Measurements from ENCODE around the gene NFATC2.

Gene NFATC2

DNA sequence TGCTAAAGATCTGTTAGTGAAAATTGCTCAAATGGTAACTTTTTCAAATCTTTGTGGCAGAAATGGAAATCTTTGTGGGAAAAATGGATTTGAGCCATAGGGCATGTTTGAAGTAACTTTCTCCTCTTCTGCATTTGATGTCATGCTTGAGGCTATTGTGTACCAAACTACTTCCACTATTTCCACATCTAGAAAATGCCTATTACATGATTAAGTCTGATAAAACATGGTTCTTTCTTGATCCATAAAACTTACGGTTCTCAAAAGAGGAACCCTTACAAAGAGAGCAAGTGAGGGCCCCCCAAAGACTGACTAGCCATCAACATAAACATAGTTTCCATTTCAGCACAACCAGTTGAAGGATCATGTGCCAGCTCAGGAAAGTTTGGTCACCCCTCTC is 150.6 kb downstream of the NFATC2 start:
- TF ChIP-seq SIN3A (IDR thresholded peaks at IDR 0.05; ENCODE audit: borderline replicate concordance, insufficient read depth, low read length) (no peak), POLR2AphosphoS5 (IDR thresholded peaks at IDR 0.05; ENCODE audit: low read depth, low read length) (no peak), TAF1 (IDR thresholded peaks at IDR 0.05; ENCODE audit: borderline replicate concordance, insufficient read depth, low read length) (no peak)
- TF ChIP-seq, protein P1, sequence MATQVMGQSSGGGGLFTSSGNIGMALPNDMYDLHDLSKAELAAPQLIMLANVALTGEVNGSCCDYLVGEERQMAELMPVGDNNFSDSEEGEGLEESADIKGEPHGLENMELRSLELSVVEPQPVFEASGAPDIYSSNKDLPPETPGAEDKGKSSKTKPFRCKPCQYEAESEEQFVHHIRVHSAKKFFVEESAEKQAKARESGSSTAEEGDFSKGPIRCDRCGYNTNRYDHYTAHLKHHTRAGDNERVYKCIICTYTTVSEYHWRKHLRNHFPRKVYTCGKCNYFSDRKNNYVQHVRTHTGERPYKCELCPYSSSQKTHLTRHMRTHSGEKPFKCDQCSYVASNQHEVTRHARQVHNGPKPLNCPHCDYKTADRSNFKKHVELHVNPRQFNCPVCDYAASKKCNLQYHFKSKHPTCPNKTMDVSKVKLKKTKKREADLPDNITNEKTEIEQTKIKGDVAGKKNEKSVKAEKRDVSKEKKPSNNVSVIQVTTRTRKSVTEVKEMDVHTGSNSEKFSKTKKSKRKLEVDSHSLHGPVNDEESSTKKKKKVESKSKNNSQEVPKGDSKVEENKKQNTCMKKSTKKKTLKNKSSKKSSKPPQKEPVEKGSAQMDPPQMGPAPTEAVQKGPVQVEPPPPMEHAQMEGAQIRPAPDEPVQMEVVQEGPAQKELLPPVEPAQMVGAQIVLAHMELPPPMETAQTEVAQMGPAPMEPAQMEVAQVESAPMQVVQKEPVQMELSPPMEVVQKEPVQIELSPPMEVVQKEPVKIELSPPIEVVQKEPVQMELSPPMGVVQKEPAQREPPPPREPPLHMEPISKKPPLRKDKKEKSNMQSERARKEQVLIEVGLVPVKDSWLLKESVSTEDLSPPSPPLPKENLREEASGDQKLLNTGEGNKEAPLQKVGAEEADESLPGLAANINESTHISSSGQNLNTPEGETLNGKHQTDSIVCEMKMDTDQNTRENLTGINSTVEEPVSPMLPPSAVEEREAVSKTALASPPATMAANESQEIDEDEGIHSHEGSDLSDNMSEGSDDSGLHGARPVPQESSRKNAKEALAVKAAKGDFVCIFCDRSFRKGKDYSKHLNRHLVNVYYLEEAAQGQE (IDR thresholded peaks at IDR 0.05; ENCODE audit: insufficient read depth in 1 of 2, low read depth in 2 of 2, low read length in 2 of 2): no peak

DNA sequence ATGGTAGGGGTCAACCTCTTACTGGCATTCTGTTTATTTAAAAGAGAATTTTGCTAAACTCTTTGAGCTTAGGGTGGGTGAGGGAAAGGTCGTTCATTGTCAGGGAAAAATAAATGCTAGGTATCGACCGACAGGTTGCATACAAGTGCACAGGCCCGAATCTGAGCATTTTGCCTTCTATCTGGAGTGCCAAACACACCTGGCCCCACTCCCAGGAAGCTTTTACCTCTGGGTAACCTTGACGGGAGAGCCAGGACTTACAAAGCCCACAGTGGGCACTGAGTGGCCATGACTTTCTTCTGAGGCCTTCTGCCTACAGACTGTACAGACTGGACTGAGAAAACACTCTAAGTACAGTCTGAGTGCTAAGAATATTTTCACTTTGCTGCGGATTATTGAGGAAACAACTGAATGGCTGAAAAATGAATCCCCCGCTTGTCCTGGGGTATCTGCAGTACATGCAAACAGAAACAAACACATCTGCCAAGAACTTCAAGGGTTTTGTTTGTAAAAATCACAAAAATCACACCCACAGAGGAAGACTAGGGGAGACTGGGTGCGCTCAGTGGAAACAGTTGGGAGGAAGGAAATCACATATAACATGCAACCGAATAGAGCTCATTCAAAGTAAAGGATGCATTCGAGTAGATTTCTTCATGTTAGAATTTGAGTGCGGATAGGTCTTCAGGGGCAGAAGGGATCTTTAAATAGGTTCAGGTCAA is 152.8 kb downstream of the NFATC2 start:
- no peak for TF ChIP-seq TAF1 (IDR thresholded peaks at IDR 0.05; ENCODE audit: borderline replicate concordance, insufficient read depth, low read length)
- TF ChIP-seq POLR2AphosphoS5 (IDR thresholded peaks at IDR 0.05; ENCODE audit: low read depth, low read length): no peak
- TF ChIP-seq, protein P1 (IDR thresholded peaks at IDR 0.05; ENCODE audit: insufficient read depth in 1 of 2, low read depth in 2 of 2, low read length in 2 of 2): no peak
- TF ChIP-seq SIN3A (IDR thresholded peaks at IDR 0.05; ENCODE audit: borderline replicate concordance, insufficient read depth, low read length): no peak
- no peak for TF ChIP-seq FOXP2 (optimal IDR thresholded peaks at IDR 0.05; ENCODE audit: borderline replicate concordance, extremely low read depth, extremely low read length, insufficient read depth)

DNA sequence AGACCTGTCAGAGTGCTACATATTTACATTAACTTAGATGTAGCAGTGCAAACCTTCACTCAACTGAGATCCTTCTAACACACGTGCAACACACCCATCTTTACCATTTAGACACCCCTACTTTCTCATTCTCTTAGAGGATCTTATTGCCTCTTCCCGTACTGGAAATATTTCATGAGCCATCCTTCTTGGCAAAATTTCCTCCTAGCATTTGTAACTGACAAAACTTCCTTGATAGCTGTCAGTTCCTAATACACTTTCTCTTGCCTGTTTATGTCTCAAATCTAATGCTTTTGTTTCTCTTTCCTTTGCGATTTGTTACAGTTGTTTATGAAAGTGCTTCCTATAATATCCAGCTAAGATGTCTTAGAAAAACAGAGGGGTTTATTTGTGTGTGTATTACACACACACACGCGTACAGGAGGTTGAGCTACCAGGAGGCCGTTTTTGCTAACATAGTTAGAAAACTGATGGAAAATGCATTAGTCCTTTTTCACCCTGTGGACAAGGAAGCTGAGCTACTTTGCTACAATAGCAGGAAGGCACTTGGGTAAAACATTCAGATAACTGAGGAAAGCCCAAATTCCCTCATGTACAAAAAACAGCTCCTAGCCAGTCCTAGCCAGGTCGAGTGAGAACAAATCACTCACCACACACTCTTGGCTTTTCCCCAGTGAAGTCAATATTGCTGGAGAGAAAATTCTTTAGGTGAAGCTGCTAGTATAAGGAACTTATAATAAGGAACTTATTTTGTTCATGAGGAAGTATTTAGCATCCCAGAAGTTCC is 153.6 kb downstream of the NFATC2 start:
- no peak for TF ChIP-seq TAF1 (IDR thresholded peaks at IDR 0.05; ENCODE audit: borderline replicate concordance, insufficient read depth, low read length)
- TF ChIP-seq POLR2AphosphoS5 (IDR thresholded peaks at IDR 0.05; ENCODE audit: low read depth, low read length): no peak
- no peak for TF ChIP-seq SIN3A (IDR thresholded peaks at IDR 0.05; ENCODE audit: borderline replicate concordance, insufficient read depth, low read length)
- TF ChIP-seq, protein P1 (IDR thresholded peaks at IDR 0.05; ENCODE audit: insufficient read depth in 1 of 2, low read depth in 2 of 2, low read length in 2 of 2): no peak
- TF ChIP-seq FOXP2 (optimal IDR thresholded peaks at IDR 0.05; ENCODE audit: borderline replicate concordance, extremely low read depth, extremely low read length, insufficient read depth): no peak

DNA sequence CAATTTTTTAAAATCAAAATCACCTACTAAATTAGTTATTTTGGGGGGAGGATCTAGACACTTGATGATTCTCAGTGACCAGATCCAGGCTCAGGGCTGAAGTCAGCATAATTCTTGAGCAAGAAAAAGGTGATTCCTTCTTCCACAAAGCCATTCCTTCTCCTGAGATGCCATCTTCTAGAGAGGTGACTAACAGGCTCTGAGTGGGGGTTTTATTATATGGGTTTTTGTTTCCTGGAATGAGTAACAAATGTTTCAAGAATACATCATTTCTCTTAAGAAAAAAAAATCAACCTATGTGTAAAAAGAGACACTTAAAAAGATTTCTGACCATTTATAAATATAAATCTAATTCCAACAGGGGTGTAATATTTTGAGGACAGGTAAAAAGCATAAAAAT is 154.3 kb downstream of the NFATC2 start:
- TF ChIP-seq, protein P1 (IDR thresholded peaks at IDR 0.05; ENCODE audit: insufficient read depth in 1 of 2, low read depth in 2 of 2, low read length in 2 of 2): no peak
- no peak for TF ChIP-seq FOXP2 (optimal IDR thresholded peaks at IDR 0.05; ENCODE audit: borderline replicate concordance, extremely low read depth, extremely low read length, insufficient read depth)
- no peak for TF ChIP-seq SIN3A (IDR thresholded peaks at IDR 0.05; ENCODE audit: borderline replicate concordance, insufficient read depth, low read length)
- no peak for TF ChIP-seq POLR2AphosphoS5 (IDR thresholded peaks at IDR 0.05; ENCODE audit: low read depth, low read length)
- no peak for TF ChIP-seq TAF1 (IDR thresholded peaks at IDR 0.05; ENCODE audit: borderline replicate concordance, insufficient read depth, low read length)

Data from PFSK-1 (cell line).